Measurements from ENCODE around the gene ZNF41. TPM values are rescaled to one million over a fixed set of nuclear protein-coding genes. Genes with fewer than 3 reads are reported as not detected.

The ZNF41 gene
- total RNA-seq, 4 donors from 2014 or later, result 2.6 to 14.1 (median 9.2) TPM

- H3K4me3 ChIP-seq, result no peak overlapping the region
- WGBS, 2 donors (ENCODE audit: low coverage in 1 of 2), result 52% methylated on average over 5 of the region's 5 CpGs; no CpG with 5 or more reads in 1 of the 2 donors
- H3K4me1 ChIP-seq, result no peaks in the 10 kb centered on the region
- H3K27me3 ChIP-seq, result no peaks in the 10 kb centered on the region
- in situ Hi-C loops (cut with MboI; ENCODE audit: low pct_ligation_motif_present in 1 of 4, low pct_unique_long_range_greater_than_20kb in 1 of 4, low sequenced_read_pairs in 3 of 4) (no loop called here), intact Hi-C loops (cut with DNase I; ENCODE audit: low total_unique reads) (no loop called here)
- H3K27ac ChIP-seq, result no peak overlapping the region
- H3K9me3 ChIP-seq, result no peaks in the 10 kb centered on the region
- H3K36me3 ChIP-seq, result no peaks in the 10 kb centered on the region
- no peak for DNase-seq
- TF ChIP-seq CTCF (IDR thresholded peaks at IDR 0.05) (no peak), POLR2AphosphoS5 (IDR thresholded peaks at IDR 0.05) (no peak), POLR2A (IDR thresholded peaks at IDR 0.05) (no peak), EP300 (IDR thresholded peaks at IDR 0.05; ENCODE audit: low read depth) (no peak)
Measured at GRCh38 chrX:47420962-47421361, 62.1 kb downstream of the ZNF41 start.

- 93 to 100% methylated on average over 1 to 4 of the region's 4 CpGs for WGBS, 2 donors (ENCODE audit: low coverage in 1 of 2)
- Histone ChIP-seq H3K4me1 (no peaks in the 10 kb centered on the region), H3K27ac (no peak overlapping the region), H3K27me3 (no peaks in the 10 kb centered on the region), H3K9me3 (no peaks in the 10 kb centered on the region), H3K36me3 (no peaks in the 10 kb centered on the region), H3K4me3 (no peak overlapping the region)
- in situ Hi-C loops (cut with MboI; ENCODE audit: low pct_ligation_motif_present in 1 of 4, low pct_unique_long_range_greater_than_20kb in 1 of 4, low sequenced_read_pairs in 3 of 4) (no loop called here), intact Hi-C loops (cut with DNase I; ENCODE audit: low total_unique reads) (no loop called here)
- DNase-seq, result no peak
- no peak for TF ChIP-seq CTCF (IDR thresholded peaks at IDR 0.05)
- no peak for TF ChIP-seq POLR2AphosphoS5 (IDR thresholded peaks at IDR 0.05)
- TF ChIP-seq POLR2A (IDR thresholded peaks at IDR 0.05), result no peak
- no peak for TF ChIP-seq EP300 (IDR thresholded peaks at IDR 0.05; ENCODE audit: low read depth)
Measured at GRCh38 chrX:47420265-47420664, 62.8 kb downstream of the ZNF41 start.

GRCh38 chrX:47413179-47413594 lies 69.8 kb downstream of the ZNF41 start:
- in situ Hi-C loops (cut with MboI; ENCODE audit: low pct_ligation_motif_present in 1 of 4, low pct_unique_long_range_greater_than_20kb in 1 of 4, low sequenced_read_pairs in 3 of 4), result no loop called here
- H3K9me3 ChIP-seq, result no peaks in the 10 kb centered on the region
- H3K36me3 ChIP-seq, result no peaks in the 10 kb centered on the region
- H3K4me3 ChIP-seq, result no peak overlapping the region
- no peaks in the 10 kb centered on the region for H3K4me1 ChIP-seq
- intact Hi-C loops (cut with DNase I; ENCODE audit: low total_unique reads), result no loop called here
- WGBS, 2 donors (ENCODE audit: low coverage in 1 of 2), result 83 to 93% methylated on average over 6 to 8 of the region's 8 CpGs
- H3K27ac ChIP-seq, result no peak overlapping the region
- H3K27me3 ChIP-seq, result no peaks in the 10 kb centered on the region
- no peak for DNase-seq
- no peak for TF ChIP-seq EP300 (IDR thresholded peaks at IDR 0.05; ENCODE audit: low read depth)
- no peak for TF ChIP-seq CTCF (IDR thresholded peaks at IDR 0.05)
- TF ChIP-seq POLR2AphosphoS5 (IDR thresholded peaks at IDR 0.05), result no peak
- TF ChIP-seq POLR2A (IDR thresholded peaks at IDR 0.05), result no peak

Other genes starting within 250 kb of the ZNF41 start
- gene ZNF157, start 112.6 kb downstream of the ZNF41 start, total RNA-seq, result under 1 TPM in 2 of 4 donors, not detected in 2; 0.14 to 0.32 TPM
- gene ARAF, start 78.0 kb upstream of the ZNF41 start, total RNA-seq, result 100 to 1,000 TPM in 2 of 4 donors, 10 to 100 TPM in 2; 58.4 to 247 (median 88.3) TPM
- gene TIMP1, start 99.2 kb upstream of the ZNF41 start, total RNA-seq, result 10 to 100 TPM; 14.2 to 83.0 (median 43.6) TPM
- under 1 TPM; 0.16 to 0.41 (median 0.39) TPM for gene SYN1, start 136.6 kb upstream of the ZNF41 start, total RNA-seq
- gene CFP, start 146.7 kb upstream of the ZNF41 start, total RNA-seq, result 1 to 10 TPM in 3 of 4 donors, under 1 TPM in 1; 0.60 to 10.0 (median 3.0) TPM
- gene ELK1, start 167.3 kb upstream of the ZNF41 start, total RNA-seq, result 10 to 100 TPM; 11.6 to 27.5 (median 18.6) TPM
- gene UXT, start 176.0 kb upstream of the ZNF41 start, total RNA-seq, result 100 to 1,000 TPM in 2 of 4 donors, 10 to 100 TPM in 2; 21.3 to 122 (median 91.9) TPM